ENCODE data around the gene COL4A6.

- TF ChIP-seq CTCF (IDR thresholded peaks at IDR 0.05 in 2 of 3, conservative IDR thresholded peaks at IDR 0.05 in 1 of 3; ENCODE audit: borderline replicate concordance in 1 of 3, insufficient read depth in 1 of 3, low read depth in 2 of 3, low read length in 2 of 3) (no peak), EZH2phosphoT487 (IDR thresholded peaks at IDR 0.05; ENCODE audit: borderline replicate concordance) (no peak), POLR2AphosphoS5 (IDR thresholded peaks at IDR 0.05; ENCODE audit: low read depth, low read length) (no peak), RAD21 (IDR thresholded peaks at IDR 0.05; ENCODE audit: low read depth) (no peak), ZNF274 (IDR thresholded peaks at IDR 0.05; ENCODE audit: low read depth, low read length) (no peak)
These were observed 170.7 kb downstream of the COL4A6 start for GRCh38 chrX:108267557-108267956.
